Ovary (tissue), 9 donors: ENCODE results near the gene SP2. TPM values are rescaled to one million over a fixed set of nuclear protein-coding genes. Genes with fewer than 3 reads are reported as not detected.

Source experiments
- DNase-seq, 5 donors: peaks; one replicate each; pipeline ENCODE4 v3.0.0-alpha.2; 2019 to 2020
- H3K27ac ChIP-seq, 2 donors: fragments of 200-600 bp; one replicate each; pipeline versions ENCODE4 v1.5.1 to v1.8.0; 2019 to 2022
- H3K27me3 ChIP-seq: fragments of 200-600 bp; one replicate; pipeline ENCODE4 v1.8.0; 2022
- H3K36me3 ChIP-seq: fragments of 200-600 bp; sonication (generic); one replicate; pipeline ENCODE4 v1.5.1; 2019
- H3K4me1 ChIP-seq: one replicate; pipeline ENCODE4 v1.8.1; 2013; ENCODE audit warnings: mild to moderate bottlenecking, moderate library complexity; ENCODE audit not compliant: insufficient read depth
- H3K4me3 ChIP-seq: fragments of 200-600 bp; sonication (generic); one replicate; pipeline ENCODE4 v1.5.1; 2017
- H3K9me3 ChIP-seq, 2 donors: fragments of 200-600 bp in 1 of 2; sonication (generic) in 1 of 2; one replicate each; pipeline versions ENCODE4 v1.5.1 to v1.8.1; 2013 to 2019; ENCODE audit warnings: mild to moderate bottlenecking in 1 of 2, moderate library complexity in 1 of 2
- CTCF ChIP-seq, 3 donors: fragments of 450-650 bp in 2 of 3; fragments of 200-600 bp in 1 of 3; IDR thresholded peaks; one replicate each; pipeline versions ENCODE4 v1.5.1 to v1.8.0; 2016 to 2022; ENCODE audit warnings: antibody characterized with exemption in 3 of 3, mild to moderate bottlenecking in 1 of 3
- EP300 ChIP-seq: sonication (generic); formaldehyde crosslinking; IDR thresholded peaks from one replicate; pipeline ENCODE4 v1.6.1; 2017; ENCODE audit warnings: antibody characterized with exemption
- POLR2A ChIP-seq: fragments of 450-650 bp; IDR thresholded peaks from one replicate; pipeline ENCODE4 v1.6.1; 2017; ENCODE audit warnings: antibody characterized with exemption, mild to moderate bottlenecking, moderate library complexity
- WGBS, 3 donors: extraction: QIAGEN DNeasy Blood & Tissue Kit in 1 of 3; methylation state at CpG; one replicate each; pipeline versions ENCODE4 v1.1.5 to v1.1.7; 2013 to 2017; 5-methylcytosine and 5-hydroxymethylcytosine counted together
- intact Hi-C, 4 donors: fragments of 100-400 bp; cut with DNase I; formaldehyde crosslinking; loops; one replicate each; pipeline versions ENCODE4 v1.11.0 to v1.15.1; 2022 to 2023
- polyA plus RNA-seq, 2 donors: library from polyadenylated mRNA; stranded (reverse); fragments of 200-250 nt in 1 of 2; fragments of 350-450 nt in 1 of 2; fragmentation: Illumina TruSeq in 1 of 2; extraction: RNeasy Lipid Tissue Mini Kit (QIAGEN cat#74804) in 1 of 2; gene quantifications; one replicate each; pipeline ENCODE4 v1.2.3, GENCODE V29; 2013 to 2014
- total RNA-seq, 7 donors: library from RNA; depleted of rRNA in 2 of 7; stranded (reverse); fragments of >200 nt in 2 of 7; fragmentation: NEBNext Ultra II Directional in 3 of 7; extraction: Animal tissue kit (Norgen Biotek cat#: 25700) in 3 of 7; gene quantifications; one replicate each; pipeline versions ENCODE4 v1.1.0 to v1.2.4, GENCODE V29; 2016 to 2023
- donor health status: DM: no; HTN: no; CAD: no; lungs with moderate emphysema.
- donor health status: DM: no; HTN: no; CAD: no.
- donor health status: Bipolar disorder and iron deficiency.
- donor health status: DM: yes; HTN: yes; CAD: no.
- donor health status: DM: no; HTN: no; CAD: no.
- donor health status: DM: yes; HTN: yes; CAD: no.

SP2 gene
- total and polyA plus RNA-seq, 9 donors: 2.6 to 22.5 (median 14.7) TPM

- DNase-seq: no peak
- Histone ChIP-seq H3K9me3 (no peaks in the 10 kb centered on the region), H3K27me3 (no peaks in the 10 kb centered on the region), H3K36me3 (no peaks in the 10 kb centered on the region), H3K4me3 (no peak overlapping the region), H3K27ac (no peak overlapping the region), H3K4me1 (peaks cover 3% of the 10 kb centered on the region)
- WGBS, 3 donors: 81 to 86% (median 82%) methylated on average over 5 of the region's 5 CpGs
- TF ChIP-seq CTCF (IDR thresholded peaks at IDR 0.05) (no peak), EP300 (no peak), POLR2A (no peak)
- intact Hi-C loops: loop anchor here in 1 of 4 donors (5.0 to 10.0 kb wide), 2 partner anchors 47 to 75 kb away; partner anchors contain the start of genes CDK5RAP3 and PNPO
Observed at GRCh38 chr17:47897561-47897960, 1.5 kb downstream of the SP2 start.

GRCh38 chr17:47898241-47898640 lies 2.2 kb downstream of the SP2 start:
- no peaks in the 10 kb centered on the region for H3K36me3 ChIP-seq
- no peak overlapping the region for H3K4me3 ChIP-seq
- no peak for DNase-seq
- no peaks in the 10 kb centered on the region for H3K9me3 ChIP-seq
- no peaks in the 10 kb centered on the region for H3K27me3 ChIP-seq
- no peak overlapping the region for H3K27ac ChIP-seq
- H3K4me1 ChIP-seq: peaks cover 3% of the 10 kb centered on the region
- no peak for TF ChIP-seq EP300
- TF ChIP-seq CTCF (IDR thresholded peaks at IDR 0.05): no peak
- no peak for TF ChIP-seq POLR2A
- intact Hi-C loops: loop anchor here in 1 of 4 donors (5.0 to 10.0 kb wide), 2 partner anchors 47 to 74 kb away; partner anchors contain the start of genes CDK5RAP3 and PNPO

GRCh38 chr17:47899643-47900042 lies 3.6 kb downstream of the SP2 start:
- no peaks in the 10 kb centered on the region for H3K9me3 ChIP-seq
- TF ChIP-seq CTCF (IDR thresholded peaks at IDR 0.05): no peak
- no peak for TF ChIP-seq EP300
- TF ChIP-seq POLR2A: no peak
- no peak overlapping the region for H3K27ac ChIP-seq
- WGBS, 3 donors: 78 to 88% (median 85%) methylated on average over 5 of the region's 5 CpGs
- H3K36me3 ChIP-seq: no peaks in the 10 kb centered on the region
- DNase-seq: peak in 1 of 5 donors; percentile 12
- H3K27me3 ChIP-seq: no peaks in the 10 kb centered on the region
- H3K4me3 ChIP-seq: no peak overlapping the region
- H3K4me1 ChIP-seq: peaks cover 4% of the 10 kb centered on the region
- intact Hi-C loops: loop anchor here in 1 of 4 donors (5.0 to 10.0 kb wide), 2 partner anchors 45 to 73 kb away; partner anchors contain the start of genes CDK5RAP3 and PNPO

- Histone ChIP-seq H3K27me3 (no peaks in the 10 kb centered on the region), H3K27ac (no peak overlapping the region), H3K4me1 (peaks cover 15% of the 10 kb centered on the region), H3K36me3 (no peaks in the 10 kb centered on the region), H3K4me3 (no peak overlapping the region), H3K9me3 (no peaks in the 10 kb centered on the region)
- no peak for TF ChIP-seq EP300
- no peak for TF ChIP-seq POLR2A
- TF ChIP-seq CTCF (IDR thresholded peaks at IDR 0.05): no peak
- DNase-seq: peak in 1 of 5 donors; percentile 19
- WGBS, 3 donors: 80 to 83% (median 81%) methylated on average over 7 of the region's 7 CpGs
- intact Hi-C loops: no loop called here
Observed at GRCh38 chr17:47901423-47901822, 5.4 kb downstream of the SP2 start.
